Skeletal muscle cell (primary cell): ENCODE results near the gene NAA38.

ENCODE experiments used
- DNase-seq: peaks from one replicate; pipeline ENCODE4 v3.0.0-alpha.2; 2010; ENCODE audit warnings: low read depth
- H3K4me3 ChIP-seq: 2 replicates; pipeline ENCODE4 v1.5.1; 2011; ENCODE audit warnings: low read depth, mild to moderate bottlenecking, control low read depth, low read length, moderate library complexity

NAA38 gene

DNA sequence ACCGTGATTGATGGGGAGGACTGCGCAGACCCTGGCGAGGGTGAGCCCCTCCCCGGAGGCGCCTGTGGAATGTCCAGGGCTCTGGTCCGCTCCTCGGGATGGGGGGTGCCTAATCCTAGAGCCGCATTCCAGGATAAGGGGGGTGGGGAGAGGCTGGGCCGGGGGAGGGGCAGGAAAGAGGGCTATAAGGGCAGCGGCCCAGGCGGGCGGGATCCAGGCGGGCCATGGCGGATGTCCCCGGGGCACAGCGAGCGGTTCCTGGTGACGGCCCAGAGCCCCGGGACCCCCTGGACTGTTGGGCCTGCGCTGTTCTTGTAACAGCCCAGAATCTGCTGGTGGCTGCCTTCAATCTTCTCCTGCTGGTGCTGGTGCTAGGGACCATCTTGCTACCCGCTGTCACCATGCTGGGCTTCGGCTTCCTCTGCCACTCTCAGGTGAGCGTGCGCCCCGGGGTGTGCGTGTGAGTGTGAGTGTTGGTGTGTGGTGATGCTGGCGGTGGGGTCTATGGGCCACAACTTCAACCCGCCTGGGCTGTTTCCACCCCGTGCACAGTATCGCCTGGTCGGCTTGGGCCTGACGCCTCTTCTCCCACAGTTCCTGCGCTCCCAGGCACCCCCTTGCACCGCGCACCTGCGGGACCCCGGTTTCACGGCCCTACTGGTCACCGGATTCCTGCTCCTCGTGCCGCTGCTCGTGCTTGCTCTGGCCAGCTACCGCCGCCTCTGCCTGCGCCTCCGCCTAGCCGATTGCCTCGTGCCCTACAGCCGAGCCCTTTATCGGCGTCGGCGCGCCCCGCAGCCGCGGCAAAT lies 2.3 kb downstream of the NAA38 start, which contains the start of gene TMEM88:
TSS of gene TMEM88 (plus strand) at position 216 of the 809 bp plus-strand sequence. CDS start at position 225, 9 bp downstream.
- H3K4me3 ChIP-seq = peak within 1 kb of the TSS; percentile 75
- no peak for DNase-seq

DNA sequence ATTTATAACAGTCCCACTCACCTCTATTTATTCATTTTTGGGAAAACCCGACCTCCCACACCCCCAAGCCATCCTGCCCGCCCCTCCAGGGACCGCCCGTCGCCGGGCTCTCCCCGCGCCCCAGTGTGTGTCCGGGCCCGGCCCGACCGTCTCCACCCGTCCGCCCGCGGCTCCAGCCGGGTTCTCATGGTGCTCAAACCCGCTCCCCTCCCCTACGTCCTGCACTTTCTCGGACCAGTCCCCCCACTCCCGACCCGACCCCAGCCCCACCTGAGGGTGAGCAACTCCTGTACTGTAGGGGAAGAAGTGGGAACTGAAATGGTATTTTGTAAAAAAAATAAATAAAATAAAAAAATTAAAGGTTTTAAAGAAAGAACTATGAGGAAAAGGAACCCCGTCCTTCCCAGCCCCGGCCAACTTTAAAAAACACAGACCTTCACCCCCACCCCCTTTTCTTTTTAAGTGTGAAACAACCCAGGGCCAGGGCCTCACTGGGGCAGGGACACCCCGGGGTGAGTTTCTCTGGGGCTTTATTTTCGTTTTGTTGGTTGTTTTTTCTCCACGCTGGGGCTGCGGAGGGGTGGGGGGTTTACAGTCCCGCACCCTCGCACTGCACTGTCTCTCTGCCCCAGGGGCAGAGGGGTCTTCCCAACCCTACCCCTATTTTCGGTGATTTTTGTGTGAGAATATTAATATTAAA lies 3.1 kb downstream of the NAA38 start:
- no peak for DNase-seq

DNA sequence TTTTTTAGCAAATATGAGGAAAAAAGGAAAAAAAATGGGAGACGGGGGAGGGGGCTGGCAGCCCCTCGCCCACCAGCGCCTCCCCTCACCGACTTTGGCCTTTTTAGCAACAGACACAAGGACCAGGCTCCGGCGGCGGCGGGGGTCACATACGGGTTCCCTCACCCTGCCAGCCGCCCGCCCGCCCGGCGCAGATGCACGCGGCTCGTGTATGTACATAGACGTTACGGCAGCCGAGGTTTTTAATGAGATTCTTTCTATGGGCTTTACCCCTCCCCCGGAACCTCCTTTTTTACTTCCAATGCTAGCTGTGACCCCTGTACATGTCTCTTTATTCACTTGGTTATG lies 3.7 kb downstream of the NAA38 start:
- DNase-seq = no peak
- H3K4me3 ChIP-seq = no peak overlapping the region

More for the DNA sequence above, 3.1 kb downstream of the NAA38 start:
- H3K4me3 ChIP-seq = no peak overlapping the region

DNA sequence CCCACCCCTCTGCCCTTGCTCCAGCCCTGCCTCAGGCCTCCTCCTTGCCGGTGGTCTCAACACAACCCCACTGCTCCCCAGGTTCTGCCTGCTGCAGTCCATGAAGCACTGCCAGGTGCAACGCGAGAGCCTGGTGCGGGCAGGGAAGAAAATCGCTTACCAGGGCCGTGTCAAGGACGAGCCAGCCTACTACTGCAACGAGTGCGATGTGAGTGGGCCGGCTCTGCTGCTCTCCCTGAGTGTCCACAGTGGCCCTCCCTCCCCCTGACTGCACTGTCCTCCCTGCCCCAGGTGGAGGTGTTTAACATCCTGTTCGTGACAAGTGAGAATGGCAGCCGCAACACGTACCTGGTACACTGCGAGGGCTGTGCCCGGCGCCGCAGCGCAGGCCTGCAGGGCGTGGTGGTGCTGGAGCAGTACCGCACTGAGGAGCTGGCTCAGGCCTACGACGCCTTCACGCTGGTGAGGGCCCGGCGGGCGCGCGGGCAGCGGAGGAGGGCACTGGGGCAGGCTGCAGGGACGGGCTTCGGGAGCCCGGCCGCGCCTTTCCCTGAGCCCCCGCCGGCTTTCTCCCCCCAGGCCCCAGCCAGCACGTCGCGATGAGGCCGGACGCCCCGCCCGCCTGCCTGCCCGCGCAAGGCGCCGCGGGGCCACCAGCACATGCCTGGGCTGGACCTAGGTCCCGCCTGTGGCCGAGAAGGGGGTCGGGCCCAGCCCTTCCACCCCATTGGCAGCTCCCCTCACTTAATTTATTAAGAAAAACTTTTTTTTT lies 4.3 kb downstream of the NAA38 start:
- no peak for DNase-seq
- no peak overlapping the region for H3K4me3 ChIP-seq

- H3K4me3 ChIP-seq = no peak overlapping the region
- no peak for DNase-seq
Measured at GRCh38 chr17:7852262-7852670, 5.1 kb downstream of the NAA38 start.

- no peak for DNase-seq
- H3K4me3 ChIP-seq = no peak overlapping the region
Measured at GRCh38 chr17:7851438-7852261, 5.7 kb downstream of the NAA38 start.

- no peak overlapping the region for H3K4me3 ChIP-seq
- no peak for DNase-seq
Measured at GRCh38 chr17:7850701-7851437, 6.5 kb downstream of the NAA38 start.

GRCh38 chr17:7849751-7850504 lies 7.4 kb downstream of the NAA38 start:
- DNase-seq = no peak
- no peak overlapping the region for H3K4me3 ChIP-seq

DNA sequence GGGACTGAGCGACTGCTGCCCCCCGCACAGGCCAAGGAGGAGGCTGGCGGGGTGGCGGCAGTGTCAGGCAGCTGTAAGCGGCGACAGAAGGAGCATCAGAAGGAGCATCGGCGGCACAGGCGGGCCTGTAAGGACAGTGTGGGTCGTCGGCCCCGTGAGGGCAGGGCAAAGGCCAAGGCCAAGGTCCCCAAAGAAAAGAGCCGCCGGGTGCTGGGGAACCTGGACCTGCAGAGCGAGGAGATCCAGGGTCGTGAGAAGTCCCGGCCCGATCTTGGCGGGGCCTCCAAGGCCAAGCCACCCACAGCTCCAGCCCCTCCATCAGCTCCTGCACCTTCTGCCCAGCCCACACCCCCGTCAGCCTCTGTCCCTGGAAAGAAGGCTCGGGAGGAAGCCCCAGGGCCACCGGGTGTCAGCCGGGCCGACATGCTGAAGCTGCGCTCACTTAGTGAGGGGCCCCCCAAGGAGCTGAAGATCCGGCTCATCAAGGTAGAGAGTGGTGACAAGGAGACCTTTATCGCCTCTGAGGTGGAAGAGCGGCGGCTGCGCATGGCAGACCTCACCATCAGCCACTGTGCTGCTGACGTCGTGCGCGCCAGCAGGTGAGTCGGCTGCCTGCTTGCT lies 8.1 kb downstream of the NAA38 start:
- DNase-seq = no peak
- no peak overlapping the region for H3K4me3 ChIP-seq

DNA sequence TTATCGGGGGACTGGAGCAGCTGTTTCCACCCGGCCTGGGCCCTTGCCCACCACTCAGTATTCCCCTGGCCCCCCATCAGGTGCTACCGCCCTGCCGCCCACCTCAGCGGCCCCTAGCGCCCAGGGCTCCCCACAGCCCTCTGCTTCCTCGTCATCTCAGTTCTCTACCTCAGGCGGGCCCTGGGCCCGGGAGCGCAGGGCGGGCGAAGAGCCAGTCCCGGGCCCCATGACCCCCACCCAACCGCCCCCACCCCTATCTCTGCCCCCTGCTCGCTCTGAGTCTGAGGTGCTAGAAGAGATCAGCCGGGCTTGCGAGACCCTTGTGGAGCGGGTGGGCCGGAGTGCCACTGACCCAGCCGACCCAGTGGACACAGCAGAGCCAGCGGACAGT lies 8.6 kb downstream of the NAA38 start:
- no peak for DNase-seq
- H3K4me3 ChIP-seq = no peak overlapping the region

DNA sequence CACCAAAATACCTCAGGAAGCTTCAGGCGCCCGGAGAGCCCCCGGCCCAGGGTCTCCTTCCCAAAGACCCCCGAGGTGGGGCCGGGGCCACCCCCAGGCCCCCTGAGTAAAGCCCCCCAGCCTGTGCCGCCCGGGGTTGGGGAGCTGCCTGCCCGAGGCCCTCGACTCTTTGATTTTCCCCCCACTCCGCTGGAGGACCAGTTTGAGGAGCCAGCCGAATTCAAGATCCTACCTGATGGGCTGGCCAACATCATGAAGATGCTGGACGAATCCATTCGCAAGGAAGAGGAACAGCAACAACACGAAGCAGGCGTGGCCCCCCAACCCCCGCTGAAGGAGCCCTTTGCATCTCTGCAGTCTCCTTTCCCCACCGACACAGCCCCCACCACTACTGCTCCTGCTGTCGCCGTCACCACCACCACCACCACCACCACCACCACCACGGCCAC lies 9.2 kb downstream of the NAA38 start:
- no peak overlapping the region for H3K4me3 ChIP-seq
- DNase-seq = no peak

DNA sequence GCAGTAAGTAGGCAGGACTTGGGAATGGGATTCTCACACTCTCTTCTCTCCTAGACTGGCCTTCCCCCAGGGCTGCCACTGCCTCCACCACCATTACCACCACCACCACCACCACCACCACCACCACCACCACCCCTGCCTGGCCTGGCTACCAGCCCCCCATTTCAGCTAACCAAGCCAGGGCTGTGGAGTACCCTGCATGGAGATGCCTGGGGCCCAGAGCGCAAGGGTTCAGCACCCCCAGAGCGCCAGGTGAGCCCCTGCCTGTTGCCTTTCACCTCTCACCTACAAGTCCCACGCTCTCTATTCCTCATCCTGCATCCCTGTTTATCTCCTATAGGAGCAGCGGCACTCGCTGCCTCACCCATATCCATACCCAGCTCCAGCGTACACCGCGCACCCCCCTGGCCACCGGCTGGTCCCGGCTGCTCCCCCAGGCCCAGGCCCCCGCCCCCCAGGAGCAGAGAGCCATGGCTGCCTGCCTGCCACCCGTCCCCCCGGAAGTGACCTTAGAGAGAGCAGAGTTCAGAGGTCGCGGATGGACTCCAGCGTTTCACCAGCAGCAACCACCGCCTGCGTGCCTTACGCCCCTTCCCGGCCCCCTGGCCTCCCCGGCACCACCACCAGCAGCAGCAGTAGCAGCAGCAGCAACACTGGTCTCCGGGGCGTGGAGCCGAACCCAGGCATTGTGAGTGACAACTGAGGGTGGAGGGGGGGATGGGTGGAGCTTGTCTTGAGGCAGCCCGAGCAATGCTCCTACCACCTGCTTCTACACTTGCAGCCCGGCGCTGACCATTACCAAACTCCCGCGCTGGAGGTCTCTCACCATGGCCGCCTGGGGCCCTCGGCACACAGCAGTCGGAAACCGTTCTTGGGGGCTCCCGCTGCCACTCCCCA lies 10.3 kb downstream of the NAA38 start:
- H3K4me3 ChIP-seq = no peak overlapping the region
- DNase-seq = no peak

GRCh38 chr17:7846063-7846735 lies 11.2 kb downstream of the NAA38 start:
- DNase-seq = no peak
- no peak overlapping the region for H3K4me3 ChIP-seq

DNA sequence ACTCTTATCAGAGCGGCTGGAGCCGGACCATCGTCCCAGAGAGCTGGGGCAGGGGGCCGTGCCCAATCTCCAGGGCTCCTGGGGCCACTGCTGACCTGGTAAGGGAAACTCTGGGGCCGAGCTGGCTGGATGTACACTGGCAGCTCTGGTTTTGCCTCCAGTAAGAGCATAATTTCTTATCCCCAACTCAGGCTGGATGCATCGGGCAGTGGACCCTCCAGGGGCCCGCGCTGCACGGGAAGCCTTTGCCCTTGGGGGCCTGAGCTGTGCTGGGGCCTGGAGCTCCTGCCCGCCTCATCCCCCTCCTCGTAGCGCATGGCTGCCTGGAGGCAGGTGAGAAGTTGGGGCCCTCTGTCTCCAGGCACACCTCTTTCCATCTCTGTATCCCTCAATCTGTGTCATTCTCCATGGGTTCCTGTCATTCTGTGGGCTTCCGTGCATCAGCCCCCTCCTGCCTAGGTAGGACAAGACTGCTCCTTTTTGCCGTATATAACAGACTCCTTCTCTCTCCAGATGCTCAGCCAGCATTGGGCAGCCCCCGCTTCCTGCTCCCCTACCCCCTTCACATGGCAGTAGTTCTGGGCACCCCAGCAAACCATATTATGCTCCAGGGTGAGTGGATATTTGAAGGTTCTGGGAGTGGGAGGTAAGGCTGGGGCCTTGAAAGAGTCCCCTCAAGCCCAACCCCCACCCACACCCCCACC lies 11.8 kb downstream of the NAA38 start:
- DNase-seq = no peak

DNA sequence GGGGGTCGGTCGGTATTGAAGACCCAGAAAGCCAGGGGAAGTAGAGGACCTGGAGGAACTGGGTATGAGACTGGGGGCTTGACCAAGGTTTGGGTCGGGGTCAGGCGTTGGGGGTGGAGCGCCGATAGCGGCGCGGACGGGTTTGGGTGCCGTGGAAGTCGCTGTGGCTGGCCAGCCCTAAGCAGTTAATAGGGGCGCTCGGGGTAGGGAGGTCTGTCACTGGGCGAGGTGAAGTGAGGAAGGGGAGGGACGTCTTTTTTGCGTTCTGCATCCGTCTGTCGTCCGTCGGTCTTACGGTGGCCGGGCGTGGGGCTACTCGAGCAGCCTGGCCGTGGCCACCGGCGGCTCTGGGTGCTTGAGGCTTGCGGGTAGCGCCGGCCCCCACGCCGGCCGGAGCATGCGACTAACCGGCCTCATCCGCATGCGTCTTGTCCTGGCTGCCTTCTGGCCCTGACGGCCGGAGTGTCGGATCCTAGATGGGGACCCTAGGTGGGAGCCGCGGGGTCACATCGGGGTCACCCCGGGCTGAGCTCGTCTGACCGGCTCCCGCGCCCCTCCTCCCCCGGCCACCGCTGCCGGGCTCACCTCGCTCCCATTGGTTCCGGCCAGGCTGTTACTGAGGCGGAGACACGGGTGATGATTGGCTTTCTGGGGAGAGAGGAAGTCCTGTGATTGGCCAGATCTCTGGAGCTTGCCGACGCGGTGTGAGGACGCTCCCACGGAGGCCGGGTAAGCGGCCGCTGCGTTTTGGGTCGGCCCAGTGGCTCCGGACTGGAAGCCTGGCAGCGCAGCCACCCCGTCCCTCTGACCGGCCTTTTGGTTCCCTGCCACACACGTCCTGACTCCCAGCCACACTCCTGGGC lies 12.8 kb downstream of the NAA38 start:
- peak overlapping the region; percentile 71 for H3K4me3 ChIP-seq
- DNase-seq = peak; percentile 77

More for the DNA sequence above, 11.8 kb downstream of the NAA38 start:
- H3K4me3 ChIP-seq = peak overlapping the region; percentile 71
